Measurements from ENCODE around the gene CCL11.

DNA sequence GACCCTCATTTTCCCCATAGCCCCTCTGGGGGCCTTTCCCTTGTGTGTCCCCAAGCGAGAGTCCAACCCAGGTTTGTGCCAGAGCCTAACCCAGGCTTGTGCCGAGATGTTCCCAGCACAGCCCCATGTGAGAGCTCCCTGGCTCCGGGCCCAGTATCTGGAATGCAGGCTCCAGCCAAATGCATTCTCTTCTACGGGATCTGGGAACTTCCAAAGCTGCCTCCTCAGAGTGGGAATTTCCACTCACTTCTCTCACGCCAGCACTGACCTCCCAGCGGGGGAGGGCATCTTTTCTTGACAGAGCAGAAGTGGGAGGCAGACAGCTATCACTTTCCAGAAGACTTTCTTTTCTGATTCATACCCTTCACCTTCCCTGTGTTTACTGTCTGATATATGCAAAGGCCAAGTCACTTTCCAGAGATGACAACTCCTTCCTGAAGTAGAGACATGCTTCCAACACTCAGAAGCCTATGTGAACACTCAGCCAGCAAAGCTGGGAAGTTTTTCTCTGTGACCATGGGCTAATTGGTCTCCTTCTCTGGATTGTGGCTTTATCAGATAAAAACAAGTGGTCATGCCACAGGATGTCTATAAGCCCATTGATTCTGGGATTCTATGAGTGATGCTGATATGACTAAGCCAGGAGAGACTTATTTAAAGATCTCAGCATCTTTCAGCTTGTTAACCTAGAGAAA is 33.0 kb upstream of the CCL11 start:
- TF ChIP-seq, protein P1, sequence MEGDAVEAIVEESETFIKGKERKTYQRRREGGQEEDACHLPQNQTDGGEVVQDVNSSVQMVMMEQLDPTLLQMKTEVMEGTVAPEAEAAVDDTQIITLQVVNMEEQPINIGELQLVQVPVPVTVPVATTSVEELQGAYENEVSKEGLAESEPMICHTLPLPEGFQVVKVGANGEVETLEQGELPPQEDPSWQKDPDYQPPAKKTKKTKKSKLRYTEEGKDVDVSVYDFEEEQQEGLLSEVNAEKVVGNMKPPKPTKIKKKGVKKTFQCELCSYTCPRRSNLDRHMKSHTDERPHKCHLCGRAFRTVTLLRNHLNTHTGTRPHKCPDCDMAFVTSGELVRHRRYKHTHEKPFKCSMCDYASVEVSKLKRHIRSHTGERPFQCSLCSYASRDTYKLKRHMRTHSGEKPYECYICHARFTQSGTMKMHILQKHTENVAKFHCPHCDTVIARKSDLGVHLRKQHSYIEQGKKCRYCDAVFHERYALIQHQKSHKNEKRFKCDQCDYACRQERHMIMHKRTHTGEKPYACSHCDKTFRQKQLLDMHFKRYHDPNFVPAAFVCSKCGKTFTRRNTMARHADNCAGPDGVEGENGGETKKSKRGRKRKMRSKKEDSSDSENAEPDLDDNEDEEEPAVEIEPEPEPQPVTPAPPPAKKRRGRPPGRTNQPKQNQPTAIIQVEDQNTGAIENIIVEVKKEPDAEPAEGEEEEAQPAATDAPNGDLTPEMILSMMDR (IDR thresholded peaks at IDR 0.05) = no peak
- peak; percentile 62 to 78 (median 75) for TF ChIP-seq POLR2AphosphoS5 (IDR thresholded peaks at IDR 0.05)

All from breast epithelium (tissue), 3 donors.